Measurements from ENCODE around the gene TXNRD2.

Gene TXNRD2

GRCh38 chr22:19865141-19865829 is 76.3 kb downstream of the TXNRD2 start:
- Mint-ChIP-seq H3K4me3 (no peak overlapping the region), H3K4me1 (ENCODE audit: low read depth) (no peaks in the 10 kb centered on the region), H3K27me3 (ENCODE audit: low read depth) (peaks cover 17% of the 10 kb centered on the region), H3K27ac (no peak overlapping the region), H3K36me3 (ENCODE audit: low read depth) (no peaks in the 10 kb centered on the region), H3K9me3 (no peaks in the 10 kb centered on the region)

- H3K36me3 Mint-ChIP-seq (ENCODE audit: low read depth): no peaks in the 10 kb centered on the region
- no peak overlapping the region for H3K27ac Mint-ChIP-seq
- H3K4me1 Mint-ChIP-seq (ENCODE audit: low read depth): no peaks in the 10 kb centered on the region
- H3K27me3 Mint-ChIP-seq (ENCODE audit: low read depth): peaks cover 17% of the 10 kb centered on the region
- no peak overlapping the region for H3K4me3 Mint-ChIP-seq
- H3K9me3 Mint-ChIP-seq: no peaks in the 10 kb centered on the region
Measured at GRCh38 chr22:19864538-19865106, 77.0 kb downstream of the TXNRD2 start.

GRCh38 chr22:19863571-19863970 is 78.0 kb downstream of the TXNRD2 start:
- Mint-ChIP-seq H3K27me3 (ENCODE audit: low read depth) (peaks cover 17% of the 10 kb centered on the region), H3K4me3 (no peak overlapping the region), H3K36me3 (ENCODE audit: low read depth) (no peaks in the 10 kb centered on the region), H3K9me3 (no peaks in the 10 kb centered on the region), H3K27ac (no peak overlapping the region), H3K4me1 (ENCODE audit: low read depth) (no peaks in the 10 kb centered on the region)

DNA sequence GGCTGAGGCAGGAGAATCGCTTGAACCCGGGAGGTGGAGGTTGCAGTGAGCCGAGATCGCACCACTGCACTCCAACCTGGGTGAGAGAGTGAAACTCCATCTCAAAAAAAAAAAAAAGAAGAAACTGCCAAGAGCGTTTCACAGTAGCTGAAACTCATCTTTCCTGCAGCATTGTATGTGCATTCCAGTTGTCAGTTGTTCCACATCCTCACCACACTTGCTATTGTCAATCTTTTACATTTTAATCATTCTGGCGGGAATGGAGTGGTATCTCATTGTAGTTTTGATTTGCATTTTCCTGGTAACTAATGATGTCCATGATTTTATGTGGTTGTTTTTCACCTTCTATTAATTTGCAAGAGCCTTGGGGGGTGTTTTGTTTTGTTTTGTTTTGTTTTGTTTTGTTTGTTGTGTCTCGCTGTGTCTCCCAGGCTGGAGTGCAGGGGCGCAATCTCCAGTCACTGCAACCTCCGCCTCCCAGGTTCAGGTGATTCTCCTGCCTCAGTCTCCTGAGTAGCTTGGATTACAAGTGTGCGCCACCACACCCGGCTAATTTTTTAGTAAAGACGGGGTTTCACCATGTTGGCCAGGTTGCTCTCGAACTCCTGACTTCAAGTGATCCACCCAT is 78.9 kb downstream of the TXNRD2 start:
- Mint-ChIP-seq H3K4me3 (no peak overlapping the region), H3K4me1 (ENCODE audit: low read depth) (no peaks in the 10 kb centered on the region), H3K36me3 (ENCODE audit: low read depth) (peaks cover 2% of the 10 kb centered on the region), H3K27me3 (ENCODE audit: low read depth) (peaks cover 17% of the 10 kb centered on the region), H3K9me3 (no peaks in the 10 kb centered on the region), H3K27ac (no peak overlapping the region)

- Mint-ChIP-seq H3K9me3 (no peaks in the 10 kb centered on the region), H3K36me3 (ENCODE audit: low read depth) (peaks cover 3% of the 10 kb centered on the region), H3K4me1 (ENCODE audit: low read depth) (peaks cover 7% of the 10 kb centered on the region), H3K27ac (no peak overlapping the region), H3K4me3 (no peak overlapping the region), H3K27me3 (ENCODE audit: low read depth) (peaks cover 6% of the 10 kb centered on the region)
Measured at GRCh38 chr22:19859861-19860510, 81.6 kb downstream of the TXNRD2 start.

DNA sequence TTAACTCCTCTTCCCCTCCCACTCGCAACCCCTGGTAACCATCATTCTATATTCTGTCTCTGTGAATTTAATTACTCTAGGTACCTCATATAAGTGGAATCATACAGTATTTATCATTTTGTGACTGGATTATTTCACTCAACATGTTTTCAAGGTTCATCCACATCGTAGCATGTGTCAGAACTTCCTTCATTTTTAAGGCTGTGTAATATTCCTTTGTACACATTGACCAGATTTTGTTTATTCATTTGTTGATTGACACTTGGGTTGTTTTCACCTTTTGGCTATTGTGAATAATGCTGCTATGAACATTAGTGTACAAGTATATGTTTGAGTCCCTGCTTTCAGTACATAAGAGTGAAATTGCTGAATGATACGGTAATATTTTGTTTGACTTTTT is 84.2 kb downstream of the TXNRD2 start:
- H3K4me1 Mint-ChIP-seq (ENCODE audit: low read depth): peaks cover 23% of the 10 kb centered on the region
- H3K27ac Mint-ChIP-seq: no peak overlapping the region
- no peaks in the 10 kb centered on the region for H3K9me3 Mint-ChIP-seq
- peaks cover 3% of the 10 kb centered on the region for H3K36me3 Mint-ChIP-seq (ENCODE audit: low read depth)
- no peak overlapping the region for H3K4me3 Mint-ChIP-seq
- no peaks in the 10 kb centered on the region for H3K27me3 Mint-ChIP-seq (ENCODE audit: low read depth)

- peaks cover 9% of the 10 kb centered on the region for H3K36me3 Mint-ChIP-seq (ENCODE audit: low read depth)
- H3K27ac Mint-ChIP-seq: peak overlapping the region; percentile 90
- H3K4me3 Mint-ChIP-seq: peak overlapping the region; percentile 95
- H3K9me3 Mint-ChIP-seq: no peaks in the 10 kb centered on the region
- no peaks in the 10 kb centered on the region for H3K27me3 Mint-ChIP-seq (ENCODE audit: low read depth)
- peaks cover 25% of the 10 kb centered on the region for H3K4me1 Mint-ChIP-seq (ENCODE audit: low read depth)
Measured at GRCh38 chr22:19855504-19856409, 85.9 kb downstream of the TXNRD2 start.

GRCh38 chr22:19854778-19855503 is 86.7 kb downstream of the TXNRD2 start, which contains the start of the genes GNB1L and RTL10:
Gene GNB1L, minus strand, starts transcription at chr22:19854874. Its CDS starts 33,519 bp downstream, at chr22:19821355.
Gene RTL10, minus strand, starts transcription at chr22:19854874. Its CDS starts 2,613 bp downstream, at chr22:19852261.
- H3K4me1 Mint-ChIP-seq (ENCODE audit: low read depth): peaks cover 25% of the 10 kb centered on the region
- H3K4me3 Mint-ChIP-seq: peak within 1 kb of the TSS; percentile 95

GRCh38 chr22:19853879-19854777 is 87.5 kb downstream of the TXNRD2 start:
- H3K4me1 Mint-ChIP-seq (ENCODE audit: low read depth): peaks cover 25% of the 10 kb centered on the region
- peaks cover 12% of the 10 kb centered on the region for H3K36me3 Mint-ChIP-seq (ENCODE audit: low read depth)
- peak overlapping the region; percentile 95 for H3K4me3 Mint-ChIP-seq
- H3K27ac Mint-ChIP-seq: peak overlapping the region; percentile 90
- no peaks in the 10 kb centered on the region for H3K27me3 Mint-ChIP-seq (ENCODE audit: low read depth)
- no peaks in the 10 kb centered on the region for H3K9me3 Mint-ChIP-seq

More at GRCh38 chr22:19854778-19855503, 86.7 kb downstream of the TXNRD2 start, which contains the start of the genes GNB1L and RTL10:
- peaks cover 12% of the 10 kb centered on the region for H3K36me3 Mint-ChIP-seq (ENCODE audit: low read depth)
- H3K27me3 Mint-ChIP-seq (ENCODE audit: low read depth): no peaks in the 10 kb centered on the region
- no peaks in the 10 kb centered on the region for H3K9me3 Mint-ChIP-seq
- H3K27ac Mint-ChIP-seq: peak within 1 kb of the TSS; percentile 90

DNA sequence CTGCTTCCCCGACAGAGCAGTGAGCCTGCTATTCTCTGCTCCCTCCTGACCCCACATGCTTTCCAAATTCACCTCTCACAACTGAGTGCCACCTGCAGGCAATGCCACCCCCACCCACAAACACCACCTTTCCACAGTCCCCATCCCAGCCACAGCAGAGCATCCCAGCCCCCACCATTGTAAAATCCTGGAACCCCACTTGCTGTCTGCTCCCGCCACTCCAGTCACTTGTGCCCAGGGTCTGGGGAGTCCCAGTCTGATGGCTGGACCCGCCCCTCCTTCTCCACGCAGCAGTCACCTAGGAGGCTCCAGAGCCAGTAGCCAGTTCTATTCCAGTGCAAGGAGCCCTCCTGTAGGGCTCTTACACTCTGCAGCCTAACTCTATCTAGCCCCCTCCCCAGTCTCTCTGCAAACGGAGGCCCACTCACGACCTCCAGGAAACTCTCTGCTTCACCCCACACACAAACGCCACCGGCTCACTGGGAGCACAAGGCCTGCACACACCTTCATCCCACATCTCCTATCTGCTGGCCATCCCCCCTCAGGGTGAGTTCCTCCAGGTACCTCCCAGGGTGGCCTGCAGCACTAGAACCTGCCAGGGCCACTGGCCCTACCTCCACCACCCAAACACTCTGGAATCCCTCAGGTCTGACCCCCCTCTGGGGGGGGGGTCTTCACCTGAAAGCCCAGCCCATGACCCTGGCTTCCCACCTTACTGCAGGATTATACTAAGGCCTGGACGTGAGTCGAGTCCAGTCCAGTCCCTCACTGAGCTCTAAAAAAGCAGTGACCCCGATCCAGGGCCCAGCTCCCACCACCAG is 88.3 kb downstream of the TXNRD2 start:
- Mint-ChIP-seq H3K4me3 (peak overlapping the region; percentile 95), H3K4me1 (ENCODE audit: low read depth) (peaks cover 25% of the 10 kb centered on the region), H3K27ac (peak overlapping the region; percentile 90), H3K9me3 (no peaks in the 10 kb centered on the region), H3K36me3 (ENCODE audit: low read depth) (peaks cover 12% of the 10 kb centered on the region), H3K27me3 (ENCODE audit: low read depth) (no peaks in the 10 kb centered on the region)

- Mint-ChIP-seq H3K4me3 (peak overlapping the region; percentile 95), H3K9me3 (no peaks in the 10 kb centered on the region), H3K36me3 (ENCODE audit: low read depth) (peaks cover 15% of the 10 kb centered on the region), H3K27me3 (ENCODE audit: low read depth) (no peaks in the 10 kb centered on the region), H3K4me1 (ENCODE audit: low read depth) (peaks cover 25% of the 10 kb centered on the region), H3K27ac (peak overlapping the region; percentile 57)
Measured at GRCh38 chr22:19852177-19852781, 89.3 kb downstream of the TXNRD2 start.
